Activated CD8-positive, alpha-beta memory T cell treated with anti-CD3 and anti-CD28 coated beads for 1 hour (primary cell): ENCODE measurements around the gene ABHD2.
A peak's percentile ranks its signal among the peaks of the same experiment; 100 is the strongest.

ENCODE experiments used
- DNase-seq, 2 donors: peaks; one replicate each; pipeline ENCODE4 v3.0.0-alpha.2; 2020; ENCODE audit warnings: low read depth in 1 of 2; ENCODE audit errors: extremely low read depth in 1 of 2

The ABHD2 gene

DNA sequence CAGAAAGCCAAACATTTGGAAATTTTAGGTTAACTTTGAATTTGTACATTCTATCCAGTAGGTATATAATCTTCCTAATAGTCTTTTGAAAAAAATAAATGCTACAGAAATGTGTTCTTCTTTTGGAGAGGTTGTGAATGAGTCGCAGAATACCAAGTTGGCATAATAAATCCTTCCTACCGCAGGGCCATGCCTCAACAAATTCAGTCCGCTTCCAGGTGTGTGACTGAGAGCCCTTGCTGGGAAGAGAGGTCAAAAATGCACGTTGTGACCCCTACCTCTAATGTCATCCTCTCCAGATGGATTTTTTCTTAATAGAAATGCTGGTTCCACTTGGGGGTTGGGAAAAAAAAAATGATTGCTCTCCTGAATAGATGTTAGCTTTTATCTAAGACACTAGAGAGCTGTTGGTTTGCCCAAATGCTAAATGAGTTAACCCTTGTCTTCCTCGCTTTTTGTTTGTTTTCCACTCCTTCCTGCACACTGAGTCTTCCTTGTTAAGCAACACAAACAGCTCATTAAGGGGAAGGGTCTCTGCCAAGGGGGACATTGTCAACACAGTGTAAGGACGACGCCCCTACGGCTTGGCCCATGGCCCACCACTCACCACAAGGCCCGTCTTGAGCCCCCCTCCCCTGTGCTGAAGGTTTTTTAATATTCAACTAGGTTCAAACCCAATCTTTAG is 99.2 kb downstream of the ABHD2 start:
- no peak for DNase-seq

DNA sequence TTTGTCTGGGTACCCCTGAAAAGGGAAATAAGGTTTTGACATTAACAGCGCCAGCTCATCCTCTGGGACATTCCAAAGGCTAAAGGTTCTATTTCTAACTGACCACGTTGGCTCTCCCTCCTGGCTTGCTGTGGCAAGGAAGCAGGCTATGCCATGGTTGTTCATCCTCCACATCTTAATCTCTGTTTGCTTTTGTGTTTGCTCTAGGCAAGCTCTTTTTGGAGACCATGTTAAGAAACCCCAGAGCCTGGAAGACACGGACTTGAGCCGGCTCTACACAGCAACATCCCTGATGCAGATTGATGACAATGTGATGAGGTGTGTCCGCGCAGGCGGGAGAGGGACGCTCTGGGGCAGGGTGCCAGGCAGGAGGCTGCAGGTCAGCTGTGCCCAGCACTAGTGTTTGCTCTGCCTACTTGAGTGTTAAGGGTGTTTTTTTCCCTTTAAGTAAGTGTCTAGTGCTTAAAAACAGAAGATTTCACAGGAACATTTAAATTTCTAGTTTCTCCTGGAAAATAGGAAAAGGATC is 99.8 kb downstream of the ABHD2 start:
- no peak for DNase-seq

DNA sequence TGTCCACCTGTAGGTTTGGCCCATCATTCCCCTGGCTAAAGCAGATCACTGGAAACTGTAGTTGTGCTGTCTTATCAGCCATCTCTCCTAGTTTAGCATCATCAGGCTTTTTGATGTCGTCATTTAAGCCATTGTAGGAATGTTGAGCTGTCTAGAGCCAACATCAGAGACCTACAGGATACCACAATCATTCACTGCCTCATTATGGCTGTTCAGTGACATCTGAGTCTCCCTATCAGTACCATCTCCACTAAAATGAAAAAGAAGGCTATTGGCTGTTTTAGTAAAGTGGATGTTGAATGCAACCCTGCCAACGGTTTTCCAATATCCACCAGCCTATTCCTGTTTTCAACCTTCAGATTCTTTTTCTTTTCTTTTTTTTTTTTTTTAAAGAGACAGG is 103.9 kb downstream of the ABHD2 start:
- no peak for DNase-seq

DNA sequence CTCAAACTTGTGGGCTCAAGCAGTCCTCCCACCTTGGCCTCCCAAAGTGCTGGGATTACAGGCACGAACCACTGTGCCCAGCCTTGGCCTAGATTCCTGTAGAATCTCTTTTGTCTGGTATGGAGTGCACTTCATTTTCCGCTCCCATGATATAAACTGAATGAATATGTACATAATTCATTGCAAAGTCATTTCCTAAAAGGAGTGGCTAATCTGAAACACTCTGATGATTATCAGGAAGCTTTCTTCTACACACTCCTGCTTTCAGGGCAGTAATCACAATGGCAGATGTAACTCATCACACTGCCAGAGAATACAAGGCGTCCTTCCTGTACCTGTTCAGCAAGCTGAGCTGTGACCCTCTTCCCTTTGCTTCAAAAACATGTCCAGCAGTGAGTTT is 104.5 kb downstream of the ABHD2 start:
- DNase-seq: no peak

DNA sequence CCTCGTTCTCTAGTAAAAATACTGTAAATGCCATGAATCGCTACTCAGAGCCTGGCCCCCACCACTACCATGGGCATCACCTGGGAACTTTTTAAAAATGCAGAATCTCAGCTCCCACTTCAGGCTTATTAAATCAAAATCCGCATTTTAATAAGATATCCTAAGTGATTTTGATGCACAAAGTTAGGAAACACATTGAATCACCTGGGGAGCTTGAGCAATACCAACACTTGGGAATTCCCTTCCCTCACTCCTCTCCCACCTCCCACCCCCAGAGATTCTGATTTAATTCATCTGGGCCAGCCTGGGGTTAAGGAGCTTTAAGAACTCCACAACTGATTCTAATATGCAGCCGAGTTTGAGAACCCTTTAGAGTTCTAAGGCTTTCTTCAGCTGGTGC is 106.4 kb downstream of the ABHD2 start:
- DNase-seq: no peak

DNA sequence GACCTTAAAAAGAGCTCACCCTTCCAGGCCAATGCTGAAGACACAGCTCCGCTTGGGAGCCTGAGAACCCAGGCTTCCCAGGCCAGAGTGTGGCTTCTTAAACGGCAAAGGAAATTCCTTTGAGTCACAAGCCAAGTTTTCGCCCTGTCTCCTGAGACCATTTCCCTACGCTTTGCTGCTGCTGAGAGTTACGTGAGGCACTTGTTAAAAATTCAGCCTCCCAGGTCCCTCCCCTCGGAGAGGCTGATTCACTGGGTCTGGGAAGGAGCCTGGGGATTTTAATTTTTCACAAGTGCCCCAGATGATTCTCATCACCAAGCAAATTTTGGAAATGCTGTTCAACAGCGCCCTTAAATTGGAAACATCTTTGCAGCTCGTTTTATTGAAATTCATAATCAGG is 107.6 kb downstream of the ABHD2 start:
- no peak for DNase-seq

DNA sequence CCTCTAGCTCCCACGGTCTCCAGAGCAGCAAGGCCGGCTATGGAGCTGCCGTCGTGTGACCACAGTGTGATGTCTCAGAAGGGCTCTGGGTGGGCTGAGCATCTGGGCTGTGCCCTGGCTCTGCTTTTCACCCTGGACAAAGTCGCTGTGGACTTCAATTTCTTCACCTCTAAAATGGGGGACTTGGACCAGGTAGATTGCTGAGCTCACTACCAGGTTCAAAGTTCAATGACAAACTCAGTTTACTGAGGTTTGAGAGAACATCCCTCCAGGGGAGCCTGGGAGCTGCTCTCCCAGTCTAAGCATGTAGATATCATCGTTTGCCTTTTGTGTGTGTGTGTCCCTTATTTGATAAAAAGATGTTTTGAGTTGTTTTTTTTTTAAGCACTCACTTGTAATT is 108.0 kb downstream of the ABHD2 start:
- no peak for DNase-seq

DNA sequence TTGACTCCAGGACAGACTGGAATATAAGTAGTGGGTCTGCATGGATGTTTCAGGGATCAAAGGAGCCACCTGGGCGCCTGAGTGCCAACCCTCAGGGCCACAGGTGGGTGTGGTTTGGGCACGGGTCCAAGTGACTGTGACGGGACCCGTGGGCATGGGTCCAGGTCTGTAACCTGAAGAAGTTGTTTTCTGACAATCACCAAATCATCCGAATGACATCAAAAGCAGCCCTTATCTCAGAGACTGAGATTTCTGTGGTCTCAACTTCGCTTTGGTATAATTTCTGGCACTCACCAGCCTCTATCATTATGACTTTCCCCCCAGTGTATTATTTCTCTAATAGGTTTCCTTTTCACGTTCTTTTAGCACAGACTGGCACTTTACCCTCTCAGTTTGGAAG is 108.7 kb downstream of the ABHD2 start:
- no peak for DNase-seq

DNA sequence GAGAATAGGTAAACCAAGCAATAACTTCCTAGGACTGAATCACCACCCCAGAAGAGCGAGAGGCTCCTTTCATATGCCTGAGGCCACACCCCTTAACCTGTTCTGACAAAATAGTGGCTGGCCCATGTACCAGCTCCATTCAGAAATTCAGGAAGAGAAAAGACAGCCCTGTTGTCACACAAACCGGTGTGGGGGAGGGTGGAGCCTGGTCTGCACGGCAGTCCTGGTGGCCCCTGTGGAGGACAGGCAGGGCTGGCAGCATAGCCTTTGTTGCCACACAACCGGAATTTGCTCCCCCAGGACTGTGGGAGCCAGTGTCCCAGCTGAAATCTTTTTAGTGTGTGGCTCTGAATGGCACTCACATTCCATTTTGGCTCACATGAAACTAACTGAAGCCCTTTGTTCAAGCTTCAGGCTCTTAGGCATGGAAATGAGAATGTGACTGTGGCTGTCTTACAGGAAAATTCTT is 109.3 kb downstream of the ABHD2 start:
- no peak for DNase-seq

DNA sequence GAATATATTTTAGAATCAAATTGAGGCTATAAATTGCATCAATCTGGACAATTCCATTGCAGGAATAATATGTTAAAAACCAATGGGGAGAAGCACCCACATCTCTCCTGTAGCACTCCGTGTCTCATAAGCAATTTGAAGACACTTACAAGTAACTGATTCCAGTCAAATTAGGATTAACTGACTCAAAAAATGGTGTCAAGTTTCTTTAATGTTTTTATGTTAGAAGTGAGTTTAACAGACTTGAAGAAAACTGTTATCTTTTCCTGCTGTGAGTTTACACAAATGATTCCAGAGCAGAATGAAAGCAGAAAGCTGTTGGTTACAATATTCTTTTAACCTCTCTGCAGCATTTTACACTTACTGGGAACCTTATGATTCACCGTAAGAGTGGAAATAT is 109.9 kb downstream of the ABHD2 start:
- DNase-seq: no peak

DNA sequence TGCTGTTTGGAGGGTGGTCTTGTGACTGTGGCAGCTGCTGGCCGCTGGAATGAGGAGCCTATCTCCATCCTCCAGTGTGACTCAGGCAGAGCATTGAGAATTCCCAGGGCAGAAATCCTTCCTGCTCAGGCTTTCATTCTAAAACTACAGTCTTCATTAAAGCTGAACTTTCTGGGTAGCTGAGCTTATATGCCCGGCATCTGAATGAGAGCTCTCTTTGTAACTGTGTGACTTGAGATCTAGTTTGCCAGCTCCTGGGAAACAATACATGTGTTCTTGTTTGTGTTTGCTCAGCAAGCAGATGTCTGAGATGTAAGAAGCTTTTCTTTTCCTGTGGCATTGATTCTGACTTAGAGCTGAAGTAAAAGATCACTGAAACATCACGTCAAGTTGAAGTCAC is 110.7 kb downstream of the ABHD2 start:
- DNase-seq: no peak

DNA sequence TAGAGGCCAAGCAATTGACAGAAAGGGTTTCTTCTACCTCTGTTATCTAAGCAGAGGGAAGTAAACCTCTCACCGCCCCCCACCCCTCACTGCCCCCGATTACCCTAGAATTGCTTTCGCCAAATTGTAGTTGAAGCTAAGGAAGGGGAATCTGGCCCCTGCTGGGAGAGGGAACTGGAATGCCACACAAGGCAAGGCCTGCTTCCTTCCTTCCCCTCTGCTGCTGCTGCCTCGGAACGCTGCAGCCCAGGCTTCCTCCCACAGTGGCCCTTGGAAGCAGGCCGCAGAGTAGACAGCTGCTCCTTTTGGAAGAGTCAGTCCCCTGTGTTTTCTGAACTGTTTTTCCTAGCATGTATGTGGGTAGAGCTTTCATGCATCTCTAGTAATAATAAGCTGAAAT is 111.5 kb downstream of the ABHD2 start:
- DNase-seq: no peak

DNA sequence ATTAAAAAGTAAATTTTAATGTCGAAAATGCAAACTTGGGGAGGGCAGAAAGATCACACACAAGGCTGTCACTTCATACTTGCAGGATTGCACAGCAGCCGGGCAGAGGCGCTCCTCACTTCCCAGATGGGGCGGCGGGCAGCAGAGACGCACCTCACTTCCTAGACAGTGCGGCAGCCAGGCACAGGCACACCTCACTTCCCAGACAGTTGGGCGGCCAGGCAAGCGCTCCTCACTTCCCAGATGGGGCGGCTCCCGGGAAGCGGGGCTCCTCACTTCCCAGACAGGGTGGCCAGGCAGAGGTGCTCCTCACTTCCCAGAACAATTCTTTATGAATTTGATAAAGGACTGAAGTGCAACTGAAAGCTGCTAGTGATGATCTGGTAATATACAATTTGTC is 111.9 kb downstream of the ABHD2 start:
- DNase-seq: no peak

DNA sequence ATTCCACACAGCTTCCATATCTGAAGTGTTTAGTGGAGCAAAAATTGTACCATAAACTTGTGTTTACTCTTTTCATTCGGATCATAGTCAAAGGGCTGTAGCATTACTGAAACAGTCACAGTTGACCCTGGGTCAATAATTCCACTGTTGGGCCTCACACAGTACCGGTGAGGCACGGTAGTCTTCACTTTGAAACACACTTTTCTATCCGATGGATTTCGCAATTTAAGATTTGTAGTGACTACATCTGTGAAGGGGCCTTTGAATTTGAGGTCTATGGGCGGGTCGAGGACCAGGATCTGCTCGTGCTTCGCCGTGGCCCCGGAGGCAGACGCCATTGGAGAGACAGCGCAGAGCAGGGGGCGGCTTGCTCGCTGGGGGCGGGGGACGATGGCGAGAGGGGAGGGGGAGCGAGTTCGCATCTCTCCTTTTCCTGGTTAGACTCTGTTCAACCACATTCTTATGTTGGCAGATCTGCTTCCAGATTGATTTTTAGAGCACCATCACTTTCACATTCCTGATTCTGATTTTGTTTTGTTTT is 113.3 kb downstream of the ABHD2 start:
- no peak for DNase-seq

DNA sequence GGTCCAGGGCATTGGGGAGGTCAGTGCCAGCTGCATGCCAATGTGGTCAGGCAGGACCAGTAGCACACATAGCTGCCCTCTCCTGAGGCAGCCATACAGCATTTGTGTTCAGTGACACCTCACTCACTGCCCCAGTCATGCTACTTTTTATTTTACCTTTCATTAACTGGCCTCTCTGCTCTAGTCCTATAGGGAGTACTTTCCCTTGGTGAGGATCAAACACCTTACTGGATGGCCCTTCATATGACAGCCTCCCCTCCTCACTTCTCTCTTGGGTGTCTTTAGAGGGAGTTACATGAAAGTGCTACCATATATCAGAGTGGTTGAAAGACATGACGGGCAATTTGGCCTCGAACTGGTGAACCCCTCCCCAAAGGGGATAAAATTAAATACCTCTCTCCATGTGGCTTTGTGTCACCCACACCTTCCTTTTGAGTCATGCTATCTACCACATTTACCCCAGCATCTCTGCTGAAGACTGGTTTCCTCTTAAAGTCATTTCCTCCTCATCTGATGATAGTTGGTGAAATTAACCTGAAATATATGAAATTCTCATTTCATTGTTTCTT is 115.5 kb downstream of the ABHD2 start:
- DNase-seq: no peak

DNA sequence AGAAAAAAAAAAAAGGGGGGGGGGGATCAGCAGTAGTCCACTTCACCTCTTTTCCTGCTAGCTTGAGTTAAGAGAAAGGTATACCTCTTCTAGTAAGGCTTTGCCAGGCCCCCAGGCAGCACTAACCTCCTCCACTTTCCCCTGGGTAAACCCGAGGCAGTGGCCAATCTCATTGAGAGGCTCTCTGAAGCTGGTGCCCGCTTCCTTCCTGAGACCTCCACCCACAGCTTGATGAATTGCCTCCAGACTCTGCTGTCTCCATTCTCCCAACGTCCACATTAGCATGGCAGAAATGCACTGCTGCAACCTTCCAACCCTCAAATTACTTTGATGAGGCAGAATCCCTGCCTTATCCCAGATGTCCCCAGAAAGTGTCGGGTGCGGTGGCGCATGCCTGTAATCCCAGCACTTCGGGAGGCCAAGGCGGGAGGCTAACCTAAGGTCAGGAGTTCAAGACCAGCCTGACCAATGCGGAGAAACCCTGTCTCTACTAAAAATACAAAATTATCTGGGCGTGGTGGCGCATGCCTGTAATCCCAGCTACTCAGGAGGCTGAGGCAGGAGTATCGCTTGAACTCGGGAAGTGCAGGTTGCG is 117.8 kb downstream of the ABHD2 start:
- no peak for DNase-seq

DNA sequence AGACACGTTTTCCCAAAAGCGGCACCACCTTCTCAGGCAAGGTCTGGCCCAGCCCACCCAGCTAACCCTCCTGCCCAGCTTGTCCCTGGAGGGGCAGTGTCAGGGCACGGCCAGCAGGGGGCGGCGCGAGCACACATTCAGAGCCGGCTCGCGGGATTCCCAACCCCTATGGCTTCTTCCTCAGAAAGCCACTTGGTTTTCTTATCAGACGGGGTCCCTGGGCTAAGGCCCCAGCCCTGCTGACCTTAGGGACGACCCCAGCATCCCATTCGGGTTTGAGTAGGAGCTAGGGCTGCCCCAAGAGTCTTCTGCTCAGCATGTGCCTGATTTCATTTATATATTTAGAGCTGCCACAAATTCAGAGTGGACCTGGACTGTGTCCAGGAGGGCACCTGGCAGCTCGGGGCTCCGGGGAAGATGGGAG is 118.7 kb downstream of the ABHD2 start:
- peak; percentile 31 to 56 for DNase-seq

DNA sequence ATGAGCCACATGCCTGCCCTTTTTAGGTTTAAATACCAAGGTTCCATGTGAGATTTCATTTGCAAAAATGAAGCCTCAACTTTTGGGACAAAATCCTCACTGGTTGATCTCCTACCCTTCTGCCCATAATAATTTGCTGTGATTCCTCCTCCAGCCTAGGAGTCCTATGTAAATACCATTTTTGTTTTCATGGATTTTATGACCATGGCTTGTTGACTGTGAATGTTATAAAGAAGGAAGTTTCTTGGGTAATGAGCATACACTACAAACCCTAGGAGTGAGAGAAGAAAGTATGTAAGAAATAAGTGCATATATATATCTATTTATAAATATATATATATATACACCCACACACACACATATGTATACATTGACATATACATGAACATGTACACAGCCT is 120.0 kb downstream of the ABHD2 start:
- DNase-seq: no peak

DNA sequence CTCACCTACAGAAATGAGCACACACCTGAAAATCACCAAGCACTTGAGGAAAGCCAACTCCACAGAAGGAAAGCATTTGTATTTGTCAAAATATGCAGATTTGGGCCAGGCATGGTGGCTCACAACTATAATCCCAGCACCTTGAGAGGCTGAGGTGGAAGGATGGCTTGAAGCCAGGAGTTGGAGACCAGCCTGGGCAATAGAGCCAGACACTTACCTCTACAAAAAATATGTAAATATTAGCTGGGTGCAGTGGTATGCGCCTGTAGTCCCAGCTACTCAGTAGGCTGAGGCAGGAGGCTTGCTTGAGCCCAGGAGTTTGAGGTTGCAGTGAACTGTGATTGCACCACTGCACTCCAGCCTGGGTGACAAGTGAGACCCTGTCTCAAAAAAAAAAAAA is 120.8 kb downstream of the ABHD2 start:
- DNase-seq: no peak

DNA sequence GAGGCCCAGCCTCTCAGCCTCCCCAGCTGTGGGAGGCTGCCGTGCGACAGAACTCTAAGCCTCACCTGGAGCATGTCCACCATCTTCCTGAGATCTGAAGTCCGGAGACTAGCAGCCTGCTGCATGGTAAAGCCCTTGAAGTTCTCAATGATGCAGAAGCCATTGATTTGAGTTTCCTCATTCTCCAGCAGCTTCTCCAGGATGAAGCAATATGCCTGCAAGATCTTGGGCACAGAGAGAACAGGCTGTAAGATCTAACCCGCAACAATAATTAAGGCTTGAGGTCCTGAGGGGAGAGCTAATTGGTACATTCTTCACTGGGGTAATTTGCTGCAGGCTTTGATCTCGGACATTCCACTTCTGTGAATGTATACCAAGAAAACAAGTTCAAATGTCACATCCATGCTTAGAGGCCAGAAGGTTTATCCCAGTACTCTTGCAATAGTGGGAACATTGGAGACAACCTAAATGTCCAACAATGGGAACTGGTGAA is 123.5 kb downstream of the ABHD2 start:
- no peak for DNase-seq

DNA sequence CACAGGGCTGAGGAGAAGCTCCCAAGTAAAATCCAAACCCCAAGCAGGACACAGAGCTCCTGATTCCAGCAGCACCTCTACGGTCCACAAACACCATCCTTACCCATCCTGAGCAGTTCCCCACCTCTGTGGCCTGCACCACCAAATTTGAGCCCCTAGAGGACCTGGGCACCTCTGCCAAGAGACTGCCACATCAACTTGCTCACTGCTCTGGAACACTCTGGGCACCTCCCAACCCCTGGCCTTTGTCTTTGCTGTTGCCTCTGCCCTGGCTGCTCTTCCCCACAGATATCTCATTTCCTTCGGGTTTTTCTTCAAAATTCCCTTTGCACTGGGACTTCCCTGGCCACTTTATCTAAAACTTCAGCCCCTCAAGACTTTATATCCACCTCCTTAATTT is 127.4 kb downstream of the ABHD2 start:
- DNase-seq: no peak

DNA sequence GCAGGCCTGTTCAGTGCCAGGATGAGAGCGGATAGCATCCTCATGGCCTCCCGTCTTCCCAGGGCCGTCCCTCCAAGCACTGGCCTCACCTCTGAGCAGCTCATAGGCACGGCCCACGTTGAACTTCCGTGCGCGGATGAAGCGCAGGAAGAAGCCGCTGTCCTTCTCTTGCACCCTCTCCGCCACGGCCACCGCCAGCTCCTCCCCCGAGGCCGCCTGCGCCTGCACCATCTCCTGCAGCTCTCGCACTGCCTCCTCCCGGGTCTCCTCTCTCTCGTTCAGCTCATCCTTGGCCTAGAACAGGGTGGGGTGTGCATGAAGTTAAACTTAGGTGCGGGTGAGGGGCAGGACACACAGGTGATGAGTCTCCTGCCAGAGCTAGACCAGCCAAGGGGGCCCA is 128.8 kb downstream of the ABHD2 start:
- DNase-seq: no peak
